ENCODE results near the gene FKBP11.
A peak's percentile ranks its signal among the peaks of the same experiment; 100 is the strongest.
"Not testable (repeated sequence)": the region's sequence is repeated elsewhere in the genome, so short reads cannot be mapped to it uniquely, and the experiment has no call there.

FKBP11 gene

GRCh38 chr12:48903363-48903981 is 21.8 kb downstream of the FKBP11 start:
- no peaks in the 10 kb centered on the region for H3K36me3 Mint-ChIP-seq
- H3K27ac Mint-ChIP-seq, result no peak overlapping the region
- peak overlapping the region; percentile 76 for H3K4me3 Mint-ChIP-seq
- H3K4me1 Mint-ChIP-seq (ENCODE audit: low read depth), result peaks cover 8% of the 10 kb centered on the region
- no peaks in the 10 kb centered on the region for H3K9me3 Mint-ChIP-seq (ENCODE audit: low read depth)
- peaks cover 2% of the 10 kb centered on the region for H3K27me3 Mint-ChIP-seq

DNA sequence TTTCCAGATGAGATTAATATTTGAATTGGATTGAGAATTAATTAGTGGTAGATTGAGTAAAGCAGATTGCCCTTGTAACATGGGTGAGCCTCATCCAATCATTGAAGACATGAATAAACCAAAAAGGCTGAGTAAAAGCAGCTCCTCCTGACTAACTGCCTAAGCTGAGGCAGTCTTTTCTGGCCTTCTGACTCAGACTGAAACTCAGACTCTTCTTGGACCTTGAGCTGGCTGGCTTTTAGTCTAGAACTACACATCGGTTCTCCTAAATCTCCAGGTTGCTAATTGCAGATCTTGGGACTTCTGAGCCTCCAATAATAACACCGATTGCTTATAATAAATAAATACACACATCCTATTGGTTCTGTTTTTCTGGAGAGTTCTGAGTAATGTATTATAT is 24.0 kb downstream of the FKBP11 start:
- Mint-ChIP-seq H3K4me1 (ENCODE audit: low read depth) (peaks cover 8% of the 10 kb centered on the region), H3K36me3 (no peaks in the 10 kb centered on the region), H3K4me3 (no peak overlapping the region)

GRCh38 chr12:48899651-48900050 is 25.6 kb downstream of the FKBP11 start:
- Mint-ChIP-seq H3K4me1 (ENCODE audit: low read depth) (peaks cover 7% of the 10 kb centered on the region), H3K9me3 (ENCODE audit: low read depth) (no peaks in the 10 kb centered on the region), H3K36me3 (no peaks in the 10 kb centered on the region), H3K27ac (no peak overlapping the region), H3K27me3 (peaks cover 3% of the 10 kb centered on the region), H3K4me3 (no peak overlapping the region)

More for the DNA sequence above, 24.0 kb downstream of the FKBP11 start:
- Mint-ChIP-seq H3K27ac (no peak overlapping the region), H3K27me3 (peaks cover 3% of the 10 kb centered on the region), H3K9me3 (ENCODE audit: low read depth) (no peaks in the 10 kb centered on the region)

GRCh38 chr12:48894271-48894670 is 31.0 kb downstream of the FKBP11 start:
- Mint-ChIP-seq H3K36me3 (no peaks in the 10 kb centered on the region), H3K27ac (no peak overlapping the region), H3K4me3 (no peak overlapping the region), H3K27me3 (peaks cover 11% of the 10 kb centered on the region), H3K4me1 (ENCODE audit: low read depth) (peaks cover 2% of the 10 kb centered on the region), H3K9me3 (ENCODE audit: low read depth) (no peaks in the 10 kb centered on the region)

GRCh38 chr12:48890657-48891418 is 34.5 kb downstream of the FKBP11 start:
- H3K27me3 Mint-ChIP-seq, result peaks cover 9% of the 10 kb centered on the region
- peaks cover 2% of the 10 kb centered on the region for H3K4me1 Mint-ChIP-seq (ENCODE audit: low read depth)
- H3K4me3 Mint-ChIP-seq, result no peak overlapping the region
- H3K27ac Mint-ChIP-seq, result no peak overlapping the region
- H3K36me3 Mint-ChIP-seq, result no peaks in the 10 kb centered on the region
- H3K9me3 Mint-ChIP-seq (ENCODE audit: low read depth), result no peaks in the 10 kb centered on the region

DNA sequence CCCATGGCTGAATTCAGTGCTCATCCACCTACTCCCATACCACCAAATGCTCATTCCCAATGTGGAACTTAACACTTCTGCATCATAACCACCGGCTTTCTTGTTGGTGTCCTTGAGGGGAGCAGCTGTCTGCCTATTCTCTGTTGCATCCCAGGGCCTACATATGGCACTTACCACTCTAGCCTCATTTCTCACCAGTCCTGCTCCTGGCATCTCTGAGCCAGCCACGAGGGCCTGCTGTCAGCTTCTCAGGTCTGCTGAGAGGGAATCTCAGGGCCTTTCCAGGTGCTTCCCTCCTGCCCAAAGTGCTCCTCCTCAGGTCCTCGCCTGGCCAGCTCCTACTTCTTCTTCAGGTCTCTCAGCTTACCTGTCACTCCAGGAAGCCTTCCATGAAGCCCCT is 35.6 kb downstream of the FKBP11 start:
- no peak overlapping the region for H3K27ac Mint-ChIP-seq
- H3K36me3 Mint-ChIP-seq, result no peaks in the 10 kb centered on the region
- no peaks in the 10 kb centered on the region for H3K9me3 Mint-ChIP-seq (ENCODE audit: low read depth)
- H3K4me3 Mint-ChIP-seq, result no peak overlapping the region
- peaks cover 9% of the 10 kb centered on the region for H3K27me3 Mint-ChIP-seq
- peaks cover 2% of the 10 kb centered on the region for H3K4me1 Mint-ChIP-seq (ENCODE audit: low read depth)

DNA sequence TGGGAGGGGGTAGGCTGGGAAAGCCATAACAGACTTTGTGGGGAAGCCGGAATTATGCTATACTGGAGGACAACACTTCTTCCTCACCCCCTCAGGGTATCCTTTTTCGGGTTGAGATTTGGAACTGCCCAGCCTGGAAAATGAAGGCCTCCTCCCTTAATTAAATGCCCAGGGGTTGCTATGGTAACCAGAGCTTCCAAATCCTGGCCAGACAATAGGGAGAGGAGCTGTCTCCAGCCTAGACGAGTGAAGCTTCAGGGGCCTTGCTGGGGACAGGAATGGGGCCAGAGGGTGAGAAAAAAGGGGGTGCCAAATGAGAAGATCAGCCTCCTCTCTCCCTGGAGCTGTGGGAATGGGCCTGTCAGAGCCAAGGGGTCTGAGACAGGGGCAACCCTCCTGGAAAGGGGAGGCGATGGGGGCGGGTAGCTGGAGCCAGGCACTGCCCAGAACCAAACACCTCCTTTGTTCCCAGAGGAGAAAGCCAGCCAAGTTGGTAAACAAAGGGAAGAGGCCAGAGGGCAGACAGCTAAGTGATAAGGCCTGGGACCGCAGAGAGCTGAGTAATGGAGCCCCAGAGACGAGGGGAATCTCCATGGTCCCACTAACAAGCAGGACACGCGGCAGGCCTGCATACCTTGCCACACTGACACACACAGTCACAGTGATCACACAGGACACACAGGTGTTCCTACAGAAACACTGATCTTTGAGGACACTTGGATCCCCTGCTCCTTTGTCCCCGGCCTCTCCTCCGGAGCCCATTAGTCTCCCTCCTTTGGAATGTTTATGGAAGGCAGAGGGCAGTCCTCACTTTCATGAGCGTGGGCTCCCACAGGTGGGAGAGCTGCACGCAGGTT is 41.8 kb downstream of the FKBP11 start:
- no peak overlapping the region for H3K4me3 Mint-ChIP-seq
- no peaks in the 10 kb centered on the region for H3K9me3 Mint-ChIP-seq (ENCODE audit: low read depth)
- H3K36me3 Mint-ChIP-seq, result no peaks in the 10 kb centered on the region
- peaks cover 9% of the 10 kb centered on the region for H3K27me3 Mint-ChIP-seq
- peaks cover 3% of the 10 kb centered on the region for H3K4me1 Mint-ChIP-seq (ENCODE audit: low read depth)
- H3K27ac Mint-ChIP-seq, result no peak overlapping the region

GRCh38 chr12:48882972-48883304 is 42.4 kb downstream of the FKBP11 start:
- no peak overlapping the region for H3K4me3 Mint-ChIP-seq
- H3K27me3 Mint-ChIP-seq, result peaks cover 9% of the 10 kb centered on the region
- peaks cover 3% of the 10 kb centered on the region for H3K4me1 Mint-ChIP-seq (ENCODE audit: low read depth)
- no peaks in the 10 kb centered on the region for H3K9me3 Mint-ChIP-seq (ENCODE audit: low read depth)
- no peak overlapping the region for H3K27ac Mint-ChIP-seq
- no peaks in the 10 kb centered on the region for H3K36me3 Mint-ChIP-seq

- peaks cover 3% of the 10 kb centered on the region for H3K4me1 Mint-ChIP-seq (ENCODE audit: low read depth)
- H3K27me3 Mint-ChIP-seq, result peaks cover 9% of the 10 kb centered on the region
- no peak overlapping the region for H3K4me3 Mint-ChIP-seq
- H3K9me3 Mint-ChIP-seq (ENCODE audit: low read depth), result no peaks in the 10 kb centered on the region
- H3K36me3 Mint-ChIP-seq, result no peaks in the 10 kb centered on the region
- no peak overlapping the region for H3K27ac Mint-ChIP-seq
Measured at GRCh38 chr12:48882315-48882687, 43.0 kb downstream of the FKBP11 start.

DNA sequence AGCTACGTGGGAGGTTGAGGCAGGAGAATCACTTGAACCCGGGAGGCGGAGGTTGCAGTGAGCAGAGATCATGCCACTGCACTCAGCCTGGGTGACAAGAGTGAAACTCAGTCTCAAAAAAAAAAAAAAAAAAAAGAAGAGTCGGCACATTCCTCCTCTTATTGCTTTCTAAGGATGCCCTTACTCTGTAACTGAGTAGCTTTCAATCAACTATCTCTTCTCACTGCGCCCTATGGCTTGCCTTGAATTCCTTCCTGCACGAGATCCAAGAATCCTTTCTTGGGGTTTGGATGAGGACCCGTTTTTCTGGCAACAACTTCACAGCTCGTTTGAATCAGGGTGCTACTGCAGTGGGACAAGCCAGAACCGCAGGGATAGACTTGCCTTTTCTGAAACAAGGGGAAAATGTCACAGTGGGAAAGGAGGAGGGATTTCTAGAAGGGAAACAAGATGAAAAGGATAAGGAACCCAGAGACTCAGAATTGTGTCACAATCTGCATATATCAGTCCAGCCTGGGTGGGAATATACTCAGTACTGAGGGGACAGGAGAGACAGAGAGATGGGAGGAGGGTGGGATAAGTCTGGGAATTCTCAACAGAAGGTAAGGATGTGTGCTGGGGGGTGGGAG is 43.5 kb downstream of the FKBP11 start:
- peaks cover 3% of the 10 kb centered on the region for H3K4me1 Mint-ChIP-seq (ENCODE audit: low read depth)
- no peak overlapping the region for H3K27ac Mint-ChIP-seq
- H3K4me3 Mint-ChIP-seq, result no peak overlapping the region
- H3K36me3 Mint-ChIP-seq, result no peaks in the 10 kb centered on the region
- no peaks in the 10 kb centered on the region for H3K9me3 Mint-ChIP-seq (ENCODE audit: low read depth)
- peaks cover 9% of the 10 kb centered on the region for H3K27me3 Mint-ChIP-seq

- peaks cover 9% of the 10 kb centered on the region for H3K27me3 Mint-ChIP-seq
- H3K9me3 Mint-ChIP-seq (ENCODE audit: low read depth), result no peaks in the 10 kb centered on the region
- no peak overlapping the region for H3K4me3 Mint-ChIP-seq
- peaks cover 3% of the 10 kb centered on the region for H3K4me1 Mint-ChIP-seq (ENCODE audit: low read depth)
- H3K27ac Mint-ChIP-seq, result no peak overlapping the region
- H3K36me3 Mint-ChIP-seq, result no peaks in the 10 kb centered on the region
Measured at GRCh38 chr12:48880647-48881046, 44.6 kb downstream of the FKBP11 start.

DNA sequence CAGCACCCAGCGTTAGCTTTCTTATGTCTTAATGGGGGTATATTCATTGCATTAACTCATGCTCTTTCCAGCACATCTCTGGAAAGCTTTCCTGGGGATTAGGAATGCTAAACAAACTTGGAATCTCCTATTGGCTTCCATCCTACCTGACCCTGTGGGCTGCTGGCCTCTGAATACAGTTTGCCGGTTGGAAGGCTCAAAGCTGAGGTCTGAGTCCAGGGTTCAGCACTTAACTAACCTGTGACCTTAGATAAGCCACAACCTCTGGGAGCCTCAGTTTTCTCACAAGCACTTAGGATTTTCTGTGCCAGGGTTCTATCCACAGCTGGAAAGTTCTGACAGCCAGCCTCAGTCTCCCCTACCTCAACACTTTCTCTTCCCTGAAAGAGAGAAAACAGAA is 46.7 kb downstream of the FKBP11 start:
- Mint-ChIP-seq H3K27me3 (peaks cover 9% of the 10 kb centered on the region), H3K27ac (no peak overlapping the region), H3K36me3 (no peaks in the 10 kb centered on the region), H3K9me3 (ENCODE audit: low read depth) (no peaks in the 10 kb centered on the region), H3K4me3 (no peak overlapping the region), H3K4me1 (ENCODE audit: low read depth) (peaks cover 3% of the 10 kb centered on the region)

DNA sequence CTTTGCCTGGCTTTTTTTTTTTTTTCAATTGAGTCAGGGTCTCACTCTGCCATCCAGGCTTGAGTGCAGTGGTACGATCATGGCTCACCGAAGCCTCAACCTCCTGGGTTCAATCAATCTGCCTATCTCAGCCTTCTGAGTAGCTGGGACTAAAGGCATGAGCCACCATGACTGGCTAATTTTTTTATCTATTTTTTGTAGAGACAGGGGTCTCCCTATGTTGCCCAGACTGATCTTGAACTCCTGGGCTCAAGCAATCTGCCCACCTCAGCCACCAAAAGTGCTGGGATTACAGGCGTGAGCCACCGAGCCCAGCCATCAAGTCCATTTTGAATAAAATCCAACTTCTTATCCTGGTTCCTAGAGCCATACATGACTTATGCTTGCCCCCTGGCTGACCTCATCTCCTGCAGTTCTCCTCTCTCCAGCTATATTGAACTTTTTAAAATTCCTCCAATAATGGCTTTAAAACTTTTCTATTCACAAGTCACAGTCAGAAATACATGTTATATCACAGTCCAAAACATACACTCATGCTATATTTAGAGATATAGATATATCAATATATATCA is 49.3 kb downstream of the FKBP11 start:
- Mint-ChIP-seq H3K4me1 (ENCODE audit: low read depth) (no peaks in the 10 kb centered on the region), H3K36me3 (no peaks in the 10 kb centered on the region), H3K4me3 (no peak overlapping the region), H3K27ac (no peak overlapping the region), H3K27me3 (peaks cover 9% of the 10 kb centered on the region), H3K9me3 (ENCODE audit: low read depth) (no peaks in the 10 kb centered on the region)

DNA sequence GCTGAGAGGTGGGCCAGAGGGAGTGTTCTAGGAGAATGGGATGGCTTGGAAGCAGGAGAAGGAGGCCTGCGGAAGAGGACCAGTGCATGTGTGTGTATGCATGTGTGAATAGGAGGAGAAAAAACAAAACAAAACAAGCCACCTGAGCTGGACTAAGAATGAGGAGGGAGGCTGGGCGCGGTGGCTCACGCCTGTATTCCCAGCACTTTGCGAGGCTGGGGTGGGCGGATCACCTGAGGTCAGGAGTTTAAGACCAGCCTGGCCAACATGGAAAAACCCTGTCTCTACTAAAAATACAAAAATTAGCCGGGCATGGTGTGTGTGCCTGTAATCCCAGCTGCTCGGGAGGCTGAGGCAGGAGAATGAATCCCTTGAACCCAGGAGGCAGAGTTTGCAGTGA is 51.8 kb downstream of the FKBP11 start:
- not testable (repeated sequence) for H3K36me3 Mint-ChIP-seq; H3K4me1 Mint-ChIP-seq (ENCODE audit: low read depth); H3K9me3 Mint-ChIP-seq (ENCODE audit: low read depth); H3K27ac Mint-ChIP-seq; H3K27me3 Mint-ChIP-seq; H3K4me3 Mint-ChIP-seq

DNA sequence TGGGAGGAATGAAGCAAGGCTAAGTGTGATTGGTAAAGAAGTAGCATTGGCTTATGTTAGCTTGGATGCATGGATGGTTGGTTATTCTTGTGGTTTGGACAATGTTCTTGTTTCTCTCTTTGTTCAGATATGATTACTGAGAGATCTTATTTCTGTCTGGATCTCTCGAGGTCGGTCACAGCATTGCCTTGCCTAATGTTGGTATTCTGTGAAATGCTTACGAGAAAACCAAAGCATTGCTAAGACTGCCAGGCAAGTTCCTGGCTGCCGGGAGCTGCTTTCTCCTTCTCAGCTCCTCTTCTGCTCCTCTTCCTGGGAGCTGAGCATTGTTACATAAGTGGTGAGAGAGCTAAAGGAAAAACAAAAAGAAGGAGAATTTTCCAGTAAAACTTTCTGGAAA is 52.2 kb downstream of the FKBP11 start:
- H3K27ac Mint-ChIP-seq, result no peak overlapping the region

More for the DNA sequence above, 52.2 kb downstream of the FKBP11 start:
- Mint-ChIP-seq H3K36me3 (no peaks in the 10 kb centered on the region), H3K4me3 (no peak overlapping the region), H3K9me3 (ENCODE audit: low read depth) (no peaks in the 10 kb centered on the region), H3K27me3 (no peaks in the 10 kb centered on the region), H3K4me1 (ENCODE audit: low read depth) (no peaks in the 10 kb centered on the region)
